H1 (cell line): Measurements from ENCODE around the gene TP53I13. TPM values are rescaled to one million over a fixed set of nuclear protein-coding genes. Genes with fewer than 3 reads are reported as not detected.

ENCODE experiments used
- CTCF ChIA-PET: fragments of 300-600 bp; sonication (Branson Sonifier 250); formaldehyde crosslinking; loops from one replicate; lab custom pipeline; 2021; ENCODE audit not compliant: partially characterized antibody; lab: Charles Lee
- POLR2A ChIA-PET: fragments of 300-600 bp; sonication (Branson Sonifier 250); formaldehyde crosslinking; loops from one replicate; lab custom pipeline; 2021; ENCODE audit warnings: inconsistent platforms; ENCODE audit not compliant: partially characterized antibody; lab: Charles Lee
- DNase-seq, 2 experiments: peaks; one replicate each; pipeline versions ENCODE4 v3.0.0 to v3.0.0-alpha.2; 2010 to 2022; ENCODE audit warnings: low spot score in 2 of 2, low read depth in 1 of 2, mixed read lengths in 1 of 2
- FAIRE-seq: peaks from 2 replicates; lab custom pipeline; 2011; peaks lifted over from hg19 to GRCh38; lab: Jason Lieb, UNC
- H2AFZ ChIP-seq: 2 replicates; pipeline ENCODE4 v1.8.1; 2012; ENCODE audit warnings: low read length, inconsistent platforms
- H2AK5ac ChIP-seq: 2 replicates; pipeline ENCODE4 v1.6.1; 2013; ENCODE audit warnings: low read depth, low read length
- H2BK120ac ChIP-seq: replicated peaks from 2 replicates; pipeline ENCODE3; 2013; ENCODE audit warnings: low read depth, low read length, inconsistent platforms
- H2BK12ac ChIP-seq: 2 replicates; pipeline ENCODE4 v1.6.1; 2013; ENCODE audit warnings: low read depth, low read length
- H2BK15ac ChIP-seq: 2 replicates; pipeline ENCODE4 v1.6.1; 2013; ENCODE audit warnings: low read length
- H2BK20ac ChIP-seq: 2 replicates; pipeline ENCODE4 v1.6.1; 2013; ENCODE audit warnings: low read length
- H2BK5ac ChIP-seq: 2 replicates; pipeline ENCODE4 v1.6.1; 2013; ENCODE audit warnings: low read depth, low read length
- H3K14ac ChIP-seq: 2 replicates; pipeline ENCODE4 v1.6.1; 2013; ENCODE audit warnings: inconsistent platforms; ENCODE audit not compliant: insufficient read length
- H3K18ac ChIP-seq: 2 replicates; pipeline ENCODE4 v1.6.1; 2013; ENCODE audit warnings: low read length; ENCODE audit errors: extremely low read depth
- H3K23ac ChIP-seq: 2 replicates; pipeline ENCODE4 v1.6.1; 2013; ENCODE audit warnings: inconsistent platforms; ENCODE audit not compliant: insufficient read length
- H3K23me2 ChIP-seq: 2 replicates; pipeline ENCODE4 v1.6.1; 2013; ENCODE audit warnings: low read depth, low read length
- H3K27ac ChIP-seq: 2 replicates; pipeline ENCODE4 v1.6.1; 2011; ENCODE audit warnings: low read depth, low read length, inconsistent platforms
- H3K27me3 ChIP-seq, 4 experiments: replicated peaks in 1 of 4; 1 replicate in 1 of 4; 2 replicates in 3 of 4; pipeline versions ENCODE4 v1.6.1 to v1.8.1; 2011 to 2013; ENCODE audit warnings: low read length in 3 of 4, mild to moderate bottlenecking in 3 of 4, inconsistent platforms in 2 of 4, mixed read lengths in 2 of 4, moderate library complexity in 1 of 4; ENCODE audit not compliant: control insufficient read depth in 3 of 4, insufficient read depth in 3 of 4; ENCODE audit errors: extremely low read depth in 1 of 4
- H3K36me3 ChIP-seq, 4 experiments: 2 replicates each; pipeline versions ENCODE4 v1.6.1 to v1.8.1; 2011 to 2013; ENCODE audit warnings: mild to moderate bottlenecking in 4 of 4, low read length in 3 of 4, moderate library complexity in 2 of 4, control low read depth in 1 of 4, inconsistent platforms in 1 of 4; ENCODE audit not compliant: insufficient read depth in 4 of 4, control insufficient read depth in 2 of 4
- H3K4ac ChIP-seq: replicated peaks from 2 replicates; pipeline ENCODE3; 2013; ENCODE audit warnings: low read length, low read depth, mixed read lengths, inconsistent platforms; ENCODE audit not compliant: insufficient read length
- H3K4me1 ChIP-seq, 4 experiments: replicated peaks in 1 of 4; 1 replicate in 1 of 4; 2 replicates in 3 of 4; pipeline versions ENCODE4 v1.6.1 to v1.8.1; 2011 to 2013; ENCODE audit warnings: low read length in 3 of 4, inconsistent platforms in 2 of 4, mixed read lengths in 1 of 4; ENCODE audit not compliant: insufficient read depth in 4 of 4, control insufficient read depth in 3 of 4
- H3K4me2 ChIP-seq, 2 experiments: 2 replicates each; pipeline versions ENCODE4 v1.6.1 to v1.8.1; 2011 to 2013; ENCODE audit warnings: low read depth in 2 of 2, low read length in 2 of 2, control low read depth in 1 of 2, inconsistent platforms in 1 of 2, mild to moderate bottlenecking in 1 of 2; ENCODE audit not compliant: insufficient read depth in 1 of 2
- H3K4me3 ChIP-seq, 4 experiments: fragments of 200-600, 300-600 bp in 1 of 4; sonication (generic), shearing (Covaris generic), sonication (Bioruptor Twin) in 1 of 4; 2 replicates each; pipeline versions ENCODE4 v1.5.1 to v1.8.1; 2011 to 2016; ENCODE audit warnings: low read length in 4 of 4, low read depth in 3 of 4, control low read depth in 2 of 4, inconsistent platforms in 2 of 4, mild to moderate bottlenecking in 2 of 4, mixed read lengths in 1 of 4, moderate library complexity in 1 of 4; ENCODE audit not compliant: insufficient read depth in 2 of 4; ENCODE audit errors: extremely low read depth in 1 of 4
- H3K56ac ChIP-seq: replicated peaks from 2 replicates; pipeline ENCODE3; 2013; ENCODE audit warnings: low read depth, mild to moderate bottlenecking, mixed read lengths, low read length, inconsistent platforms; ENCODE audit not compliant: insufficient read length
- H3K79me1 ChIP-seq: 2 replicates; pipeline ENCODE4 v1.6.1; 2013; ENCODE audit warnings: low read depth, low read length, control low read depth
- H3K79me2 ChIP-seq, 2 experiments: 2 replicates each; pipeline versions ENCODE4 v1.6.1 to v1.8.1; 2012 to 2013; ENCODE audit warnings: low read length in 2 of 2, mild to moderate bottlenecking in 2 of 2, inconsistent platforms in 1 of 2; ENCODE audit not compliant: insufficient read depth in 2 of 2, control insufficient read depth in 1 of 2
- H3K9ac ChIP-seq, 4 experiments: replicated peaks in 1 of 4; 1 replicate in 1 of 4; 2 replicates in 3 of 4; pipeline versions ENCODE4 v1.6.1 to v1.8.1; 2011 to 2013; ENCODE audit warnings: low read depth in 3 of 4, low read length in 3 of 4, control low read depth in 2 of 4, mild to moderate bottlenecking in 2 of 4, moderate library complexity in 2 of 4, inconsistent platforms in 1 of 4; ENCODE audit errors: extremely low read depth in 1 of 4
- H3K9me3 ChIP-seq, 2 experiments: 2 replicates each; pipeline versions ENCODE4 v1.6.1 to v1.8.1; 2012 to 2013; ENCODE audit warnings: mild to moderate bottlenecking in 2 of 2, moderate library complexity in 2 of 2, control low read depth in 1 of 2, inconsistent platforms in 1 of 2, low read depth in 1 of 2, low read length in 1 of 2, mixed read lengths in 1 of 2; ENCODE audit not compliant: insufficient read depth in 2 of 2
- H4K20me1 ChIP-seq, 2 experiments: replicated peaks in 1 of 2; 2 replicates each; pipeline versions ENCODE3 to v1.8.1; 2011 to 2013; ENCODE audit warnings: inconsistent platforms in 2 of 2, low read length in 2 of 2, mild to moderate bottlenecking in 1 of 2; ENCODE audit not compliant: insufficient read depth in 2 of 2, control insufficient read depth in 1 of 2
- H4K5ac ChIP-seq: 2 replicates; pipeline ENCODE4 v1.6.1; 2013; ENCODE audit warnings: low read length, low read depth, mixed read lengths, inconsistent platforms; ENCODE audit not compliant: insufficient read length
- H4K8ac ChIP-seq: 2 replicates; pipeline ENCODE4 v1.8.0; 2013; ENCODE audit warnings: mild to moderate bottlenecking, moderate library complexity, low read length, inconsistent platforms; ENCODE audit not compliant: insufficient read depth; ENCODE audit errors: extremely low read depth
- H4K91ac ChIP-seq: replicated peaks from 2 replicates; pipeline ENCODE3; 2013; ENCODE audit warnings: low read length, mixed read lengths, inconsistent platforms; ENCODE audit not compliant: insufficient read length
- CHD1 ChIP-seq: IDR thresholded peaks from 2 replicates; pipeline ENCODE4 v1.6.1; 2012; ENCODE audit warnings: low read depth, low read length, improper control_type of control experiment
- GABPA ChIP-seq: IDR thresholded peaks from 2 replicates; pipeline ENCODE4 v1.6.1; 2011; ENCODE audit warnings: mild to moderate bottlenecking, low read length, moderate library complexity, borderline replicate concordance; ENCODE audit not compliant: insufficient read depth
- GTF2F1 ChIP-seq: IDR thresholded peaks from 2 replicates; pipeline ENCODE4 v1.6.1; 2012; ENCODE audit warnings: low read depth, low read length, improper control_type of control experiment, borderline replicate concordance
- HDAC2 ChIP-seq, 2 experiments: fragments of 300-600 bp in 1 of 2; sonication (generic) in 1 of 2; IDR thresholded peaks; 2 replicates each; pipeline ENCODE4 v1.6.1; 2011 to 2012; ENCODE audit warnings: low read depth in 2 of 2, low read length in 2 of 2, mild to moderate bottlenecking in 2 of 2, moderate library complexity in 2 of 2, borderline replicate concordance in 1 of 2, inconsistent platforms in 1 of 2
- JUN ChIP-seq: IDR thresholded peaks from 2 replicates; pipeline ENCODE4 v1.6.1; 2011; ENCODE audit warnings: low read depth, mild to moderate bottlenecking, improper control_type of control experiment, low read length
- KDM1A ChIP-seq: fragments of 200-600, 300-600 bp; sonication (generic); IDR thresholded peaks from 2 replicates; pipeline ENCODE4 v1.7.1; 2016; ENCODE audit warnings: mild to moderate bottlenecking, low read length, borderline replicate concordance
- PHF8 ChIP-seq: fragments of 200-600 bp; sonication (generic); conservative IDR thresholded peaks from 2 replicates; pipeline ENCODE4 v1.7.1; 2012; ENCODE audit warnings: low read depth, mild to moderate bottlenecking, inconsistent platforms, low read length, moderate library complexity
- SAP30 ChIP-seq: fragments of 300-600 bp; sonication (generic); IDR thresholded peaks from 2 replicates; pipeline ENCODE4 v1.7.1; 2012; ENCODE audit warnings: low read length, moderate library complexity, mild to moderate bottlenecking, inconsistent platforms; ENCODE audit not compliant: insufficient read depth, insufficient replicate concordance
- SP2 ChIP-seq: IDR thresholded peaks from 2 replicates; pipeline ENCODE4 v1.6.1; 2012; ENCODE audit warnings: mild to moderate bottlenecking, low read length, inconsistent platforms
- SP4 ChIP-seq: IDR thresholded peaks from 2 replicates; pipeline ENCODE4 v1.6.1; 2012; ENCODE audit warnings: low read length, inconsistent platforms
- SRF ChIP-seq: IDR thresholded peaks from 2 replicates; pipeline ENCODE4 v1.6.1; 2011; ENCODE audit warnings: mild to moderate bottlenecking, low read depth, low read length, moderate library complexity
- TAF1 ChIP-seq: IDR thresholded peaks from 2 replicates; pipeline ENCODE4 v1.6.1; 2011; ENCODE audit warnings: mild to moderate bottlenecking, low read depth, low read length
- TEAD4 ChIP-seq: IDR thresholded peaks from 2 replicates; pipeline ENCODE4 v1.6.1; 2012; ENCODE audit warnings: low read depth, low read length, inconsistent platforms, mixed read lengths
- ZNF274 ChIP-seq: IDR thresholded peaks from 2 replicates; pipeline ENCODE4 v1.7.0; 2012; ENCODE audit warnings: low read length, borderline replicate concordance; ENCODE audit errors: extremely low read depth
- WGBS, 2 experiments: shearing (Covaris generic) in 1 of 2; methylation state at CpG; one replicate each; pipeline versions ENCODE4 v1.1.6 to v1.1.7; 2013 to 2015; ENCODE audit warnings: low lambda C conversion rate in 2 of 2, mixed read lengths in 2 of 2, inconsistent platforms in 1 of 2, low coverage in 1 of 2, missing lambda C conversion rate in 1 of 2; ENCODE audit not compliant: insufficient replicate concordance in 2 of 2, insufficient coverage in 1 of 2, insufficient read length in 1 of 2; ENCODE audit errors: extremely low coverage in 1 of 2, missing lambda C conversion rate in 1 of 2; 5-methylcytosine and 5-hydroxymethylcytosine counted together
- polyA plus RNA-seq, 7 experiments: library from polyadenylated mRNA; depleted of rRNA in 3 of 7; stranded (reverse) in 5 of 7; unstranded in 2 of 7; fragments of >200 nt in 5 of 7; fragments of 200-250 nt in 2 of 7; gene quantifications; 1 replicate in 5 of 7; 2 replicates in 1 of 7; 4 replicates in 1 of 7; pipeline versions ENCODE4 v1.2.1 to v1.2.3, GENCODE V29; 2011 to 2013; ENCODE audit warnings: missing spikeins in 2 of 7, mixed read lengths in 2 of 7
- total RNA-seq: library from RNA; stranded (reverse); fragmentation: NEBNext Ultra II Directional; extraction: Animal tissue kit (Norgen Biotek cat#: 25700); gene quantifications from 2 replicates; pipeline ENCODE4 v1.2.1, GENCODE V29; 2021

Gene TP53I13
- total and polyA plus RNA-seq, 2 of the 8 experiments (the other 6 are each of a cell fraction or from before 2014, with no cell fraction given), result 22.4 to 35.7 TPM

- FAIRE-seq, result no peak
- Histone ChIP-seq H3K9ac (no peak overlapping the region), H4K5ac (no peak overlapping the region), H4K20me1 (peaks cover 0 to 7% of the 10 kb centered on the region in 2 experiments), H3K79me2 (peaks cover 0 to 22% of the 10 kb centered on the region in 2 experiments; a peak in 2 of 4 replicates), H2AFZ (no peak overlapping the region), H3K9me3 (no peaks in the 10 kb centered on the region), H3K4me2 (no peak overlapping the region), H2BK20ac (no peak overlapping the region), H2AK5ac (no peak overlapping the region), H2BK15ac (no peak overlapping the region), H3K56ac (no peak overlapping the region), H3K4ac (no peak overlapping the region), H3K14ac (no peak overlapping the region), H2BK12ac (no peak overlapping the region), H3K23me2 (no peaks in the 10 kb centered on the region), H3K4me1 (peaks cover 0 to 7% (median 1%) of the 10 kb centered on the region in 4 experiments; a peak in 2 of 7 replicates), H4K8ac (no peak overlapping the region), H3K36me3 (no peaks in the 10 kb centered on the region), H2BK5ac (no peak overlapping the region), H3K23ac (no peak overlapping the region), H3K79me1 (peaks cover 3% of the 10 kb centered on the region; the same call in 1 of the 2 replicates), H4K91ac (no peak overlapping the region), H3K18ac (no peak overlapping the region), H3K4me3 (no peak overlapping the region), H2BK120ac (no peak overlapping the region), H3K27me3 (no peaks in the 10 kb centered on the region), H3K27ac (no peak overlapping the region)
- CTCF ChIA-PET, result interaction anchor here (1.6 to 8.1 kb wide), 3 partner anchors 15 to 30 kb away, joined by 3 to 74 read pairs (median 6); no protein-coding TSS in a partner anchor
- POLR2A ChIA-PET, result no interaction called here
- WGBS, 2 experiments, result 89% methylated on average over 6 of the region's 6 CpGs; no CpG with 5 or more reads in 1 of the 2 experiments
- no peak for DNase-seq
- TF ChIP-seq KDM1A (no peak), TEAD4 (no peak), CHD1 (no peak), TAF1 (no peak), SRF (no peak), GABPA (no peak), HDAC2 (IDR thresholded peaks at IDR 0.05; ENCODE audit: borderline replicate concordance in 1 of 2, low read depth in 2 of 2, low read length in 2 of 2) (no peak), JUN (no peak), SAP30 (no peak), ZNF274 (no peak), SP2 (no peak), GTF2F1 (no peak), SP4 (no peak), PHF8 (no peak)
Measured at GRCh38 chr17:29603109-29603674, 34.7 kb downstream of the TP53I13 start.
